Measurements from ENCODE around the gene DYRK4.

- TF ChIP-seq YY1 (IDR thresholded peaks at IDR 0.05; ENCODE audit: insufficient read depth, insufficient read length) (no peak), ZNF274 (IDR thresholded peaks at IDR 0.05; ENCODE audit: low read depth, low read length) (no peak)
Observed at GRCh38 chr12:4545195-4545594, 16.8 kb upstream of the DYRK4 start.

Measured in NT2/D1 (cell line).